GM13976 (cell line): ENCODE results near the gene ZFP3.
"Not testable (repeated sequence)": the region's sequence is repeated elsewhere in the genome, so short reads cannot be mapped to it uniquely, and the experiment has no call there.

Source experiments
- DNase-seq: peaks from one replicate; pipeline ENCODE4 v3.0.0; 2012; ENCODE audit warnings: low spot score
- in situ Hi-C: fragments of 300-500 bp; cut with MboI; formaldehyde crosslinking; loops from one replicate; pipeline ENCODE4 v1.12.0; 2022; ENCODE audit warnings: low sequenced_read_pairs, mixed read lengths, inconsistent platforms; ENCODE audit not compliant: unreplicated experiment
- TF ChIP-seq, protein P1 (sequence below): IDR thresholded peaks from 2 replicates; pipeline ENCODE4 v1.5.1; 2012; ENCODE audit warnings: borderline replicate concordance, mild to moderate bottlenecking; ENCODE audit not compliant: insufficient read depth; ENCODE audit errors: extremely low read depth, missing control alignments, control extremely low read depth

Gene ZFP3

GRCh38 chr17:5069724-5070123 lies 8.5 kb upstream of the ZFP3 start:
- no peak for DNase-seq
- in situ Hi-C loops: loop anchor here (10.0 kb wide), 1 partner anchor 95 kb away; no protein-coding TSS in a partner anchor
- TF ChIP-seq, protein P1, sequence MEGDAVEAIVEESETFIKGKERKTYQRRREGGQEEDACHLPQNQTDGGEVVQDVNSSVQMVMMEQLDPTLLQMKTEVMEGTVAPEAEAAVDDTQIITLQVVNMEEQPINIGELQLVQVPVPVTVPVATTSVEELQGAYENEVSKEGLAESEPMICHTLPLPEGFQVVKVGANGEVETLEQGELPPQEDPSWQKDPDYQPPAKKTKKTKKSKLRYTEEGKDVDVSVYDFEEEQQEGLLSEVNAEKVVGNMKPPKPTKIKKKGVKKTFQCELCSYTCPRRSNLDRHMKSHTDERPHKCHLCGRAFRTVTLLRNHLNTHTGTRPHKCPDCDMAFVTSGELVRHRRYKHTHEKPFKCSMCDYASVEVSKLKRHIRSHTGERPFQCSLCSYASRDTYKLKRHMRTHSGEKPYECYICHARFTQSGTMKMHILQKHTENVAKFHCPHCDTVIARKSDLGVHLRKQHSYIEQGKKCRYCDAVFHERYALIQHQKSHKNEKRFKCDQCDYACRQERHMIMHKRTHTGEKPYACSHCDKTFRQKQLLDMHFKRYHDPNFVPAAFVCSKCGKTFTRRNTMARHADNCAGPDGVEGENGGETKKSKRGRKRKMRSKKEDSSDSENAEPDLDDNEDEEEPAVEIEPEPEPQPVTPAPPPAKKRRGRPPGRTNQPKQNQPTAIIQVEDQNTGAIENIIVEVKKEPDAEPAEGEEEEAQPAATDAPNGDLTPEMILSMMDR: no peak

GRCh38 chr17:5075472-5075871 lies 2.8 kb upstream of the ZFP3 start:
- in situ Hi-C loops, DNase-seq: not testable (repeated sequence)

- in situ Hi-C loops, DNase-seq: not testable (repeated sequence)
Observed at GRCh38 chr17:5077275-5077674, 992 bp upstream of the ZFP3 start.

DNA sequence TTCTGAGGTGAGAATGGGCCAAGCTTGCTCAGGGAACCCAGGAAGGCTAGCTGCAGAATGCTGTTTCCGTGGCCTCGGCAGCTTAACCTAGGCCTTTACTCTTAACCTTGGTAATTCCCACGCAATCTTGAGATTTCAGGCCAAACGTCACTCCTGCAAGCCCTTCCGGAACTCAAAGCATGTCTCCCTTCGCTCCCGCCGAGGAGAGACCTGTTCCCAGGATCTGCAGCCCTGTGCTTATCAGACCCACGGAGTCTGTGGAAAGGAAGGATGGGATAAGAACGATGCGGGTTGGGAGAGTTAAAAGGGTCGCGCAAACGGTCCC lies 524 bp upstream of the ZFP3 start:
- TF ChIP-seq, protein P1: no peak
- in situ Hi-C loops: no loop called here
- no peak for DNase-seq

GRCh38 chr17:5080591-5080990 lies 2.3 kb downstream of the ZFP3 start:
- in situ Hi-C loops: no loop called here
- TF ChIP-seq, protein P1: no peak
- DNase-seq: no peak

- in situ Hi-C loops: no loop called here
- DNase-seq: no peak
- TF ChIP-seq, protein P1: no peak
Observed at GRCh38 chr17:5092218-5093010, 14.1 kb downstream of the ZFP3 start.

DNA sequence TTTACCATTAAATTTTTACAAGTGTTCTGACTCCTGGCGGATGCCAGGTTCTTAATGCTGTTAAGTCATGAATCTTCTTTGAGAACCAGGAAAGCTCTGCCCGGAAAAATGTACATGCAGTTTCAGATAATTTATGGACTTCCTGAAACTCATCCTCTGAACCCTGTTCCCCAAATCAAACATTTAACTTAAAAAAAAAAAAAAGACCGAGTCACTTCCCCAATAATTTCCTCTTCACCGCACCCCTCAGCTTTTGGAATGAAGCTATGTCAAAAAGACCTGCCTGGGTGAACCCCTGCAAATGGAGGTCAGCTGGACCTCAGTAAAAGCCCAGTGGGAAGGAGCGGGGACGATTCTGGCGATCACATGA lies 18.4 kb downstream of the ZFP3 start:
- DNase-seq: no peak
- TF ChIP-seq, protein P1: no peak
- in situ Hi-C loops: no loop called here
